GM15510 (cell line): Measurements from ENCODE around the gene SMARCA2.

Experiments
- POLR2A ChIP-seq: IDR thresholded peaks from 3 replicates; pipeline ENCODE4 v1.6.1; 2011; ENCODE audit warnings: borderline replicate concordance; ENCODE audit not compliant: insufficient read length; ENCODE audit errors: extremely low read depth

Gene SMARCA2

GRCh38 chr9:2047916-2048315, 32.8 kb downstream of the SMARCA2 start:
- no peak for TF ChIP-seq POLR2A

- TF ChIP-seq POLR2A = no peak
Observed at GRCh38 chr9:2050236-2050635, 35.1 kb downstream of the SMARCA2 start.

- no peak for TF ChIP-seq POLR2A
Observed at GRCh38 chr9:2053883-2054845, 39.0 kb downstream of the SMARCA2 start.

GRCh38 chr9:2055203-2055658, 40.1 kb downstream of the SMARCA2 start:
- no peak for TF ChIP-seq POLR2A

- TF ChIP-seq POLR2A = no peak
Observed at GRCh38 chr9:2059274-2059929, 44.3 kb downstream of the SMARCA2 start.

- TF ChIP-seq POLR2A = no peak
Observed at GRCh38 chr9:2060424-2060823, 45.3 kb downstream of the SMARCA2 start.

- no peak for TF ChIP-seq POLR2A
Observed at GRCh38 chr9:2065704-2066103, 50.6 kb downstream of the SMARCA2 start.

GRCh38 chr9:2066312-2067273, 51.4 kb downstream of the SMARCA2 start:
- no peak for TF ChIP-seq POLR2A

GRCh38 chr9:2072752-2073405, 57.7 kb downstream of the SMARCA2 start:
- no peak for TF ChIP-seq POLR2A

- no peak for TF ChIP-seq POLR2A
Observed at GRCh38 chr9:2082772-2083171, 67.6 kb downstream of the SMARCA2 start.

GRCh38 chr9:2083479-2083878, 68.3 kb downstream of the SMARCA2 start:
- TF ChIP-seq POLR2A = no peak

GRCh38 chr9:2085716-2086115, 70.6 kb downstream of the SMARCA2 start:
- TF ChIP-seq POLR2A = no peak

GRCh38 chr9:2086116-2086515, 71.0 kb downstream of the SMARCA2 start:
- no peak for TF ChIP-seq POLR2A

GRCh38 chr9:2086971-2087370, 71.8 kb downstream of the SMARCA2 start:
- no peak for TF ChIP-seq POLR2A
